Left renal cortex interstitium (tissue), 4 donors: ENCODE data around the gene HSPA9. TPM values are rescaled to one million over a fixed set of nuclear protein-coding genes. Genes with fewer than 3 reads are reported as not detected.

Experiments
- DNase-seq, 4 donors: peaks; one replicate each; pipeline ENCODE4 v3.0.0-alpha.2; 2013; ENCODE audit warnings: low read depth in 4 of 4, low spot score in 2 of 4, missing footprints in 1 of 4
- polyA plus RNA-seq, 4 donors: library from polyadenylated mRNA; unstranded; fragments of 120-200 nt; gene quantifications; one replicate each; pipeline ENCODE4 v1.2.1, GENCODE V29; 2013; ENCODE audit not compliant: insufficient read length in 4 of 4

HSPA9 gene
- polyA plus RNA-seq, 4 donors, result 265 to 364 (median 315) TPM

- no peak for DNase-seq
Measured at GRCh38 chr5:138565100-138565821, 9.9 kb downstream of the HSPA9 start.

GRCh38 chr5:138564242-138564641, 11.0 kb downstream of the HSPA9 start:
- DNase-seq, result no peak

DNA sequence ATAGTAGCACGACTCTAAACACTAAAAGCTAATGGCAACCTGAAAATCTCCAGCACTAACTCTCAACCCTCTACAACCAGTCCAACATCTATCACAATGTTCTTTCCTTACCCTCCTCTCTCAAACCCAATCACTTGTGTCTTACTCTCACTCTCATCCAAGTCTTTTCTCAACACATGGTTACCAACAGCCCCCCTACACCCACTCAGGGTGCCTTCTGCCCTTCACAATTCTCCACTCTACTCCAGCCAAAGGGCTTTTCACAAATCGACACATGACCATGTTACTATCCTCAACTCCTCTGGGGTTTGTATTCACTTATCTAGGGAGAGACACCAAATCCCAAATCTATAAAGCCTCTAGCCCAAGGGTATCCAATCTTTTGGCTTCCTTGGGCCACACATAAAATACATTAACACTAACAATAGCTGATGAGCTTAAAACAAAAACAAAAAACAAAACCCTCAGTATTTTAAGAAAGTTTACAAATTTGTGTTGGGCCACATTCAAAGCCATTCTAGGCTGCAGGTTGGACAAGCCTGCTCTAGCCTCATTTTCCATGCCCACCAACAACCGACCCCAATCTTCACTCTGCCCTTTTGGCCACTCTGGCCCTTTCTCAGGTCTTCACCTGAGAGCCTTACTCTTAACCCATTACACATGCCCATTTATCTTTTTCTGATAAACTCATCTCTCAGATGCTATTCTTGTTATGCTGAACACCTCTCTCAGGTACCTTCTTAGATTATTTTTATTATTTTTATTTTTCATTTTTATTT, 11.7 kb downstream of the HSPA9 start:
- DNase-seq, result no peak

GRCh38 chr5:138560971-138561370, 14.2 kb downstream of the HSPA9 start:
- DNase-seq, result no peak

- no peak for DNase-seq
Measured at GRCh38 chr5:138559937-138560336, 15.3 kb downstream of the HSPA9 start.

- no peak for DNase-seq
Measured at GRCh38 chr5:138557677-138558076, 17.5 kb downstream of the HSPA9 start.

DNA sequence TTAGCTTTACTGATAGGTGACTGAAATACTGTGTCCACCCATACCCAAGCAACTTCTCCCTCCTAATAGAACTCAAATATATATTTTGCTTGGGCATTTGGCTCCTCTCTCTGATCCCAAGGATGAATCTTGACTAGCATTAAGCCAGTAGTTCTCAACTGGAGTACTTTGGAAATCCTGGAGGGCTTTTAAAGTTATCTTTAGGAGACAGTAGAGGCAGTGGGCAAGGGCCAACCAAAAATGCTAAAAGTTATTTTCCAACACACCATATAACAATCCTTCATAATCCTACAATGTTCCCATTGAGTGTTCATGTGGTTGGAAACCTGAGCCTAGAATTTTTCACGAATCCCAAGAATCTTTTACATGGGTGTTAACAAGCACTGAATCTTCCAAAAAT, 21.1 kb downstream of the HSPA9 start:
- no peak for DNase-seq

DNA sequence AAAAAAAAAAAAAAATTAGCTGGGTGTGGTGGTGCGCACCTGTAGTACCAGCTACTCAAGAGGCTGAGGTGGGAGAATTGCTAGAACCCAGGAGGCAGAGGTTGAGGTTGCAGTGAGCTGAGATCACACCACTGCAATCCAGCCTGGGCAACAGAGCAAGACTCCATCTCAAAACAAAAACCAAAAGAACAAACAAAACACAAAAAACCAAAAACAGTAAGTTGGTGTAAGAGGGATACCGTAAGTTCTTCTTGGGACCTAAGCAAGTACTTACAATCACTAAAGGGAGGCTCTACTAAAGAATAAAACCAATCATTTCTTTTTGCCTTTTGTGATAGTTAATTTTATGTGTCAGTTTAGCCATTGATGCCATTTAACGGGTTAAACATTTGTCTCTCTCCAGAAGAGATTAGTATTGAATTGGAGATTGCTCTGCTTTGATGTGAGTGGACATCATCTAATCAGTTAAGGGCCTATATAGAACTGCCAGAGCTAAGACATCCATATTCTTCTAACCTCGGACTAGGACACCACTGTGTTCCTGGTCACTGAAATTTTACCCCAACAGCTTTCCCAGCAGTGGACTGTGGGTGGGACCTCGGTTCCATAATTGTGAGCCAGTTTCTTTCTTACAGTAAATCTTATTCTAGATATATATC, 21.6 kb downstream of the HSPA9 start:
- no peak for DNase-seq

- no peak for DNase-seq
Measured at GRCh38 chr5:138552657-138553056, 22.5 kb downstream of the HSPA9 start.

DNA sequence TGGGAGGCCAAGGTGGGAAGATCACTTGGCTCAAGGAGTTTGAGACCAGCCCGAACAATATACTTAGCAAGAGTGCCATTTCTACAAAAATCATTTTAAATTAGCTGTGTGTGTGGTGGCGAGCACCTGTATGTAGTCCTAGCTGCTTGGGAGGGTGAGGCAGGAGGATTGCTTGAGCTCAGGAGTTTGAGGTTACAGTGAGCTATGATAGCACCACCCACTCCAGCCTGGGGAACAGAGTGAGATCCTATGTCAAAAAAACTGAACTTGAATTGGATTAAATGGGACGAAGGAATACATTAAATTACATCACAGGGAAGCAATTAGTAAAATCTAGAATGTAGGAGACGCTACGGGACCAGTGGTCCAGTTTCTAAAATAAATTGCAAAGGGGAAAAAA, 25.8 kb downstream of the HSPA9 start:
- no peak for DNase-seq

DNA sequence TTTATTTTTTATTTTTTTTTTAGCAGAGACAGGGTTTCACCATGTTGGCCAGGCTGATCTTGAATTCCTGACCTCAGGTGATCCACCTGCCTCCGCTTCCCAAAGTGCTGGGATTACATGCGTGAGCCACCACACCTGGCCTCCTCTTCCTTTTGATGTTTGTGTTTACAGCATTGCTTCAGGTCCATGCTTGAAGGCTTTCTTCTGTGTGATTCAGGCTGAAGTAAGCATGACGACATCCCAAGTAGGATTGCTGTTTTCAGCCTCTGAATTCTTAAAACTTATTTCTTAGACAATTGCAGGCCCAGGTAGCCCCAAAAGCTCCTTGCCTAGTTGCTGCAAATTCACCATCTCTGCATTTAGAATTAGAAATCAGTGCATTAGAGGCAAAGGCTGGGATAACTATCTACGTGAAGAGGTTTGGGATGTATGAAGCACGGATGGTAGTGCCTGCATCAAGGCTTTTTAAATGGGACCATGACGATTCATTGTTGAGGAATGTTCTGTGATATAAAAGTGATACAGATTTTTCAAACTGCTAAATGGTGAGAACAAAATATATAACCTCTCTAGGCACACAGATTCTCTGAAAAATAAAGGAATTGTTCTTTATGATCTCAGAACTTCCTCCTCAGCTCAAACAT, 29.2 kb downstream of the HSPA9 start:
- no peak for DNase-seq

GRCh38 chr5:138544181-138545134, 30.7 kb downstream of the HSPA9 start:
- no peak for DNase-seq

GRCh38 chr5:138543730-138544104, 31.5 kb downstream of the HSPA9 start:
- no peak for DNase-seq

- DNase-seq, result peak; percentile 95 to 99 (median 98)
Measured at GRCh38 chr5:138542956-138543729, 32.1 kb downstream of the HSPA9 start, which contains the start of gene ETF1. TSS of gene ETF1 (minus strand) at chr5:138543236. CDS start at chr5:138542918, 318 bp downstream.

DNA sequence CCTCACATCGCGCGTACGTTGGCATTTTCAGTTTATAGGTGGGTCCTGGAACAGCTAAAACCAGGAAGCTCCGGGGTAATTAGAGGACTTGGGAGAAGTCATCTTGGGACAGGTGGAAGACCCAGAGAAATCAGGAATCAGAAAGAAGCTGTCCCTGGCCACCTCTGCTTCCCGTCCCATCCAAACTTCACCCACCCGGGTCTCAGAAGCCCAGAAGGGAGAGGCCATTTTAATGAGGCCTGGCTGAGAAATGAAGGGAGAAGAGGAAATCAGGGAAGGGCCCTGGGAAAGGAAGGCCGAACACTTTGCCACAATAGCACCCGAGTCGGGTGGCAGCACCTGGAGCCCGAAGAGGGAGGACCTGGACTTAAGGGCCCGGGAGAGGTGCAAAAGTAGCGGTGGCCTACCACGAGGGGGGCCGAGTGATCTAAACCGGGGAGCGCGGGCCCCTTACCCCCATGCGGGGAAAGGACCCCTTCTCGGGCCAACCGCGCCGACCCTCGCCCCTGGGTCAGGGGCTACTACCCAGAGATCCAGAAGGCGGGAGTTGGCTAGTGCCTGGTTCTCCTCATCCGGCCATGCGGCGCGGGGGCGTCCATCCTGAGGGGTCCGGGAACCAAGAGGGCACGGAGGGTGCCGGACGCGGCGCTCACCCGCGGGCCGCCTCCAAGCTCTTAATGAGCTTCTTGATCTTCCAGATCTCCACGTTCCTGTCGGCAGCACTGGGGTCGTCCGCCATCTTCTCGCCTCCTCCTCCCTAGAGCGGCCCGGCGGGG, 32.8 kb downstream of the HSPA9 start:
- DNase-seq, result peak in 1 of 4 donors; percentile 7

GRCh38 chr5:138541511-138542179, 33.6 kb downstream of the HSPA9 start:
- no peak for DNase-seq

DNA sequence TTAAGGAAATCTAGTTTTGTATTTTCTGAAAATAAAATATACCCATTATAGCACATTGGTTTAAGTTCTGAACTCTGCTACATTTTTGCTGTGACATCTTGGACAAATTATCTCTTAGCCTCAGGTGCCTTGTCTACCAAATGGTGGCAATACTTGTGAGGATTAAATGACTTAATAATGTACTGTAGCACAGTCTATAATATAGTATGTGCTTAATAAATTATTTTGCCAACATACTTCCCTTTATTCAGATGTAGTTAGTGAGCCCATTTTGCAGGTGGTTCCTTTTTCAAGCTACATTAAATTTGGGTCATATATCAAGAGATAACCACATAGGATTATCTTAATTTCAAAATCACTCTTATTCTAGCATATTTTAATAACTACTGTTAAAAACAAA, 35.4 kb downstream of the HSPA9 start:
- DNase-seq, result no peak
